HG02588 (cell line): Measurements from ENCODE around the gene SUSD4.

ENCODE experiments used
- ATAC-seq: cut with Tn5 transposase; IDR thresholded peaks from one replicate; pipeline ENCODE4 v1.9.1; 2021; ENCODE audit warnings: mild to moderate bottlenecking, moderate library complexity; ENCODE audit not compliant: unreplicated experiment

Gene SUSD4

GRCh38 chr1:223363057-223363855 is 720 bp downstream of the SUSD4 start:
- ATAC-seq, result no peak

GRCh38 chr1:223358826-223359225 is 5.2 kb downstream of the SUSD4 start:
- ATAC-seq, result no peak

- ATAC-seq, result no peak
These were observed 8.3 kb downstream of the SUSD4 start for GRCh38 chr1:223355699-223356098.

GRCh38 chr1:223353939-223354338 is 10.0 kb downstream of the SUSD4 start:
- no peak for ATAC-seq

- no peak for ATAC-seq
These were observed 11.0 kb downstream of the SUSD4 start for GRCh38 chr1:223352944-223353343.

- ATAC-seq, result no peak
These were observed 13.5 kb downstream of the SUSD4 start for GRCh38 chr1:223350361-223350908.

GRCh38 chr1:223349241-223349640 is 14.7 kb downstream of the SUSD4 start:
- ATAC-seq, result no peak

GRCh38 chr1:223348439-223348838 is 15.5 kb downstream of the SUSD4 start:
- ATAC-seq, result no peak

- no peak for ATAC-seq
These were observed 16.4 kb downstream of the SUSD4 start for GRCh38 chr1:223347583-223347982.

- no peak for ATAC-seq
These were observed 17.7 kb downstream of the SUSD4 start for GRCh38 chr1:223346311-223346710.

GRCh38 chr1:223345720-223346119 is 18.3 kb downstream of the SUSD4 start:
- no peak for ATAC-seq

- ATAC-seq, result no peak
These were observed 19.5 kb downstream of the SUSD4 start for GRCh38 chr1:223344491-223344890.

- no peak for ATAC-seq
These were observed 20.3 kb downstream of the SUSD4 start for GRCh38 chr1:223343692-223344091.

- no peak for ATAC-seq
These were observed 22.9 kb downstream of the SUSD4 start for GRCh38 chr1:223341121-223341520.

- ATAC-seq, result no peak
These were observed 23.3 kb downstream of the SUSD4 start for GRCh38 chr1:223340637-223341036.

GRCh38 chr1:223339861-223340260 is 24.1 kb downstream of the SUSD4 start:
- ATAC-seq, result no peak

GRCh38 chr1:223338811-223339746 is 24.9 kb downstream of the SUSD4 start:
- ATAC-seq, result no peak

- ATAC-seq, result no peak
These were observed 26.7 kb downstream of the SUSD4 start for GRCh38 chr1:223337174-223337869.

- ATAC-seq, result no peak
These were observed 29.8 kb downstream of the SUSD4 start for GRCh38 chr1:223334156-223334555.

- ATAC-seq, result no peak
These were observed 31.0 kb downstream of the SUSD4 start for GRCh38 chr1:223332997-223333396.

- no peak for ATAC-seq
These were observed 32.0 kb downstream of the SUSD4 start for GRCh38 chr1:223331929-223332328.
